Activated CD4-positive, CD25-positive, alpha-beta regulatory T cell treated with anti-CD3 and anti-CD28 coated beads, Interleukin-2, amount 50 U/mL, for 16 hours (primary cell): Measurements from ENCODE around the gene BCR.
"Not testable (repeated sequence)": the region's sequence is repeated elsewhere in the genome, so short reads cannot be mapped to it uniquely, and the experiment has no call there.

ENCODE experiments used
- DNase-seq: peaks from one replicate; pipeline ENCODE4 v3.0.0-alpha.2; 2020; ENCODE audit warnings: low read depth, low spot score

The BCR gene

DNA sequence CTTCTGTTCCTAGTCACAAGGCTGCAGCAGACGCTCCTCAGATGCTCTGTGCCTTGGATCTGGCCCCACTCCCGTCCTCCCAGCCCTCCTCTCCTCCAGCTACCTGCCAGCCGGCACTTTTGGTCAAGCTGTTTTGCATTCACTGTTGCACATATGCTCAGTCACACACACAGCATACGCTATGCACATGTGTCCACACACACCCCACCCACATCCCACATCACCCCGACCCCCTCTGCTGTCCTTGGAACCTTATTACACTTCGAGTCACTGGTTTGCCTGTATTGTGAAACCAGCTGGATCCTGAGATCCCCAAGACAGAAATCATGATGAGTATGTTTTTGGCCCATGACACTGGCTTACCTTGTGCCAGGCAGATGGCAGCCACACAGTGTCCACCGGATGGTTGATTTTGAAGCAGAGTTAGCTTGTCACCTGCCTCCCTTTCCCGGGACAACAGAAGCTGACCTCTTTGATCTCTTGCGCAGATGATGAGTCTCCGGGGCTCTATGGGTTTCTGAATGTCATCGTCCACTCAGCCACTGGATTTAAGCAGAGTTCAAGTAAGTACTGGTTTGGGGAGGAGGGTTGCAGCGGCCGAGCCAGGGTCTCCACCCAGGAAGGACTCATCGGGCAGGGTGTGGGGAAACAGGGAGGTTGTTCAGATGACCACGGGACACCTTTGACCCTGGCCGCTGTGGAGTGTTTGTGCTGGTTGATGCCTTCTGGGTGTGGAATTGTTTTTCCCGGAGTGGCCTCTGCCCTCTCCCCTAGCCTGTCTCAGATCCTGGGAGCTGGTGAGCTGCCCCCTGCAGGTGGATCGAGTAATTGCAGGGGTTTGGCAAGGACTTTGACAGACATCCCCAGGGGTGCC, 109.8 kb downstream of the BCR start:
- peak; percentile 23 for DNase-seq

DNA sequence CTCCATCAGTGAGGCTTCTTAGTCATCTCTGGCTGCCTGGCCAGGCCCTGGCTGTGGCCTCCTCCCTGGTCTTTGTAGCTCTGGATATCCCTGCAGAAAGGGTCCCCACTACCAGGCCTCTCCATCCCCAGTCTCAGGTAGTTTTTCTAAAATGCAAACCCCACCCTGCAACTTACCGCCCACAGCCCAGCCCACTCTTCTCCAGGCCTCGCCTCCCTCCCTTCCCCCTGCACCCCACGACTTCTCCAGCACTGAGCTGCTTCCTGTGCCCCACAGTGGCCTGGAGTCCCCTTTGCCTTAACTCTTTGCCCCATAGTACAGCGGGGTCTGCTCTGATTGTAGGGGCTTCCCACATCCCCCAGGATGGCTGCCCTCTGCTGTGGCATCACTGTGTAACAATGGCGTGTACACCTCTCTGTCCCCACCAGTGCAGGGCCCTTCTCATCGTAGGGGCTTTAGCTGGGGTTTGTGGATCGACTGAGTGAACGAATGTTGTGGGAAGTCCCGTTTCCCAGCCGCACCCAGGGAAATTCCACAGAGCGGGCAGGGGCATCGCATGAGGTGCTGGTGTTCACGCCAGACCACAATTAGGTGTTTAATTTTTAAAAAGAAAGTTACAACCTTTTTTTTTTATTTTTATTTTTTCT, 111.6 kb downstream of the BCR start:
- DNase-seq = no peak

DNA sequence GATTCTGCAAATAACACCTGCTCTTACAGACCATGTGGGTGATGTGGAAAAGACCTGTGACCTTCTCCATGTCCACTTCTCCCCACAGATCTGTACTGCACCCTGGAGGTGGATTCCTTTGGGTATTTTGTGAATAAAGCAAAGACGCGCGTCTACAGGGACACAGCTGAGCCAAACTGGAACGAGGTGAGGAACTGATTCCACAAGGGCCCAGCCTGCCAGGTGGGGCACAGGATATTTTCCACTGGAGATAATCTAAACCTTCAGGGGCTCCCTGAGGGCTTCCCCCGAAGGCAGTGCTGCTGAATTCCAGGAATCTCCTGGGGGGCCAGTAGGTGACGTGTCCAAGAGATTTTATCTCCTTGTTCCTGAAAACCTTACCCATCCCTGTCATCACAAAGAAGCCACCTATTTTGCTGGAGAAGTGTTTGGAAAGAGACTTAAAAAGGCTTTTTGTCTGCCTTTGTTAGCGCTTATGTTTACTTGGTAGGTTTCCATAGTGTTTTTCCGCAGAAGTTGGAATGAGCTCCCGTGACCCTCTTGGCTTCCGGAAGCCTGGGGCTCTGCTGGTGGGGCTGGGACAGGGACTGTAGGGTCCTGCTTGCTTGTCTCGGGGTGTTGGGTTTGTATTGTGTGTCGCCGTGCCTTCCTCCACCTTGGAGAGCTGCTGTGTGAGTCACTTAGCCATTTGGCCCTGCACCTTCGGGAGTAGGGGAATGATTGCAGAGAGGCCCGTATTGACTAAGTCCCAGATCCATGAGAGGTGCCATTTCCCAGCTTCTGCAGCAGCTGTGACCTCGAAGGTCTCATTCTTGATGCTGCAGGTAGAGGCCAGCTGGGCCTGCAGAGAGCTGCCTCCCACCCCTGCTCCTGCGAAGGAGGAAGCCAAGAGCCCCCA, 112.4 kb downstream of the BCR start:
- DNase-seq = no peak

DNA sequence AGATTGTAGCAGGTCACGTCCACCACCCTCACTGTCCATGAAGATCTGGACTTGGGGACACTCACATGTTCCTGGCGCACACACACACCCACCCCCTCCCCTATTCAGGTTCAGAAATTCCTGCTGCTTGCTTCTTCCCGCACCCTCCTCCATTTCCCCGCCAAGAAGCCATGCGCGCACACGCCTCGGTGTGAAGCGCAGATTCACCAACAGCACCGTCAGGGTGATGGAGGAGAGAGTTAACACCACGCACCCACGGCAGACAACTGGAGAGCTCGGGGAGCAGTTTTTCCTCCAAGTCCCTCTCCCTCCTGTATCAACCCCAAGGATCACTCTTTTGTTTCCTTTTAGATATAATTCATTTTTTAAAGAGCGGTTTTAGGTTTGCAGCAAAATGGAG, 113.4 kb downstream of the BCR start:
- DNase-seq = no peak

DNA sequence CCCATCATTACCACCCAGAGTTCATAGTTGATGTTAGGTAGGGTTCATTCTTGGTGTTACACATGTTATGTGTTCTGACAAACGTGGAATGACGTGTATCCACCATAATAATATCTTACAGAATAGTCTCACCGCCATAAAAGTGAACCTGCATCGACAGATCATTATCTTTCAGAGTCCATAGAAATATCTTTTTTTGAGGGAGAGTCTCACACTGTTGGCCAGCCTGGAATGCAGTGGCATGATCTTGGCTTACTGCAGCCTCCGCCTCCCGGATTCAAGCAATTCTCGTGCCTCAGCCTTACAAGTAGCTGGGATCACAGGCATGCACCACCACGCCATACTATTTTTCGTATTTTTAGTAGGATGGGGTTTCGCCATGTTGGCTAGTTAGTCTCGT, 113.9 kb downstream of the BCR start:
- no peak for DNase-seq

DNA sequence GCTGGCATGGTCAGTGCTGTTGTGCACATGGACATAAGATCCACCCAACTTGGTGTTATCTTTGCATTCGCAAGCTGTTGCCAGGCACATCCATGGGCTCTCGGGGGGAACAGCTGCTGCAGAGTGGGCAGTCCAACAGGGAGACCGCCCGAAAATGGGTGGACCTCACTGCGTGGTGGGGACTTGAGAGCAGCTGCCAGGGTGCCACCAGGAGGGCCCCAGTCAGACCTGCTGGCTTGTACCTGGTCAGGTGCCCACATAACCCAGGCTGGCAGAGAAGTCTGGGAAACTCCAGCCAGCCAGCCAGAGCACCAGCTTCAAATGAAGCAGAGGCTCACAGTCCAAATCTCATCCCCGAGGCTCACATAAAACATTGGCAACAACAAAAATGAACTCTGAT, 120.2 kb downstream of the BCR start:
- DNase-seq = no peak

DNA sequence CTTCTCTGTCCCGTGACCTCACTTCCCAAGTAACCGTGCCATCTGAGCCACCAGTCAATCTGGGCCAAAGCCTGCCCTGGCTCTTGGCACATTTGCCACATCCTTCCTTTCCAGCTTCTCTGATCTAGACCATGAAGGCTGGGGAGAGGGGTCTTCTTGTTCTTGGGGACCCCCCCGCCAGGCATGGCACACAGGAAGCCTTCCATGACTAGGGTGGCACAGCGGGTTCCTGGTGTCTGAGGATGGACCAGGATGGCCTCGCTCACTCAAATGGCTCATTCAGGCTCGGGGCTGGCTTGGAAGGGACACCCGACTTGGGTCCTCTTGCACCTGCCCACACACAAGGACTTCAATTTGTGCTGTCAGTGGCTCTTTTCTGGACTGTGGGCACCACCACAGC, 121.3 kb downstream of the BCR start:
- DNase-seq = no peak

DNA sequence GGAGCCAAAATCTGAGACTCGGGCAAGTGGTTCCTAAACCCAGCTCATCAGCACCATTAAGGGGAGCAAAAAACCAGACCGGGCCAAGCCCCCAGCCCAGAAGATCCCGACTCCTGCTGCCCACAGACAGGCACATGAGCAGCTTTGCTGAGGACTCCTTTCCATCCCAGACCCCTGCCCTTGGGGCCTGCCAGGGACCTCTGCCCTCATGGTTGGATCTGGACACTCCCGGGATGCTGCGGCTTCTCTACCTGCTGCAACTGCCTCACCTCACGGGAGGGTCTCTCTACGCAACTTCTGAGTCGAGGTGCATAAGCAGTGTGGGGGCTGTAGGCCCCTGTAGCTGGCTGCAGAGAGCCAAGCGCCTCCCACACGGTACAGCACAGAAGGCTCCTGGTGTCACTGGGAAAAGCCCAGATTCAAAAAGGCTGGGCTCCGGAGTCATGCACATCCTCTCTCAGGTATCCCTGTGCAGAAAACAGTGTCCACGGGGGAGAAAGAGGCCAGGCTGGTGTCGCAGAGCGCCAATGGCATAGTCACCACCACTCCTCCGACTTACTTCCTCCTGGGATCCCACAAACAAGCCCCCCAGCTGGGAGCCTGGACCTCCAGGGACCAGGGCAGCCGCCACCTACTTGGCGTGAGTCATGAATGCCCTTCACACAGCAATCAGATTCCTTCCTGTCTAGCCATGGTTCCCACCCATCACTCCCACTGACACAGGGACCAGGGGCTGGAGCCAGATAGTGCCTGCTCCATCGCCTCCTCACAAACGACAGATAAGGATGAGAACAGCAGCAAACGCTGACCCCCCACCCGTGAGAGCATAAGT, 122.1 kb downstream of the BCR start:
- DNase-seq = no peak

DNA sequence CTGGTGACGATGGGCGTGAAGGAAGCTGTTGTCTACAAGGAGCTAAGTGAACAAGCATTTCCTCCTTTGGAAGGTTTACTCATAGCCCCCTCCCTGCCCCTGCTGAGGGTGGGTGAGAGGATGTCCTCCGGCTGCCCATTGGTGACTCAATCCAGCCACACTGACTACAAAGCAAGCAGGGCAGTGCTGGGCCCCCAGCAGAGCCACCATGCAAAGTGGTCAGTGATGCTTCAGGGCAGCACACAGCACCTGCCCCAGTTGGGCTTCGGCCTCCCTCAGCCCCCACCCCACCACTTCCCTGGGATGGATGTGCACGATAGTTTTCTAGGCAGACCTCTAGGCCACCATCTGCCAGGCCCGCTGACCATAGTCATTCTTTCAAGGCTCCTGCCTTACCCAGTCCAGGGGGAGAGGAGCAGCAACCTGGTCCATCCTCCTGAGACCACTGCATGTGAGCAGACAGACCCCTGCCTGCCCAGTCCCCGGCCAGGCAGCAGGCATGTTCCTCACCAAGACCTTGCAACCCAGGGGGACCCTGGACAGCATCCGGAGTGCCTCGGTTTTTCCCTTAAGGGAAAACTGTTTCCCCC, 125.1 kb downstream of the BCR start:
- no peak for DNase-seq

DNA sequence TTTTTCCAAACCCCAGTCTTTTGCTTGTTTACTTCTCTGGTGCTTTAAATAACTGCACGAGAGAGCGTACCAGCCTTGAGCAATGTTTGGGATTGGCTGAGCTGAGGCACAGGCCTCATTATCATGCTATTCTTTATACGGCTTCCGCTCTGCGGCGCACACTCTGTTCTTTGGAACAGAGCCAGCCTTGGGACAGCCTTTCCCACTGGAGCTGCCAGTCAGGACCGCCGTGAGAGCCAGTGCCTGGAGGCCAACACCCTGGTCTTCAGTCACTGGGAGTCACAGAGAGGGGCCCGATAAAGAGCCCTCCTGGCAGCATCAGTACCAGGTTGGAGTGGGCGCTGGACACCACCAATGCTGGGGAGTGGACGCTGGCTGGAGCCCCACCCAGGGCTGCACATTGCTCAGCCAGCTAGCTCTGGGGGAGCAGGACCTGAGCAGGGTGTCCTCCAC, 125.6 kb downstream of the BCR start:
- no peak for DNase-seq

DNA sequence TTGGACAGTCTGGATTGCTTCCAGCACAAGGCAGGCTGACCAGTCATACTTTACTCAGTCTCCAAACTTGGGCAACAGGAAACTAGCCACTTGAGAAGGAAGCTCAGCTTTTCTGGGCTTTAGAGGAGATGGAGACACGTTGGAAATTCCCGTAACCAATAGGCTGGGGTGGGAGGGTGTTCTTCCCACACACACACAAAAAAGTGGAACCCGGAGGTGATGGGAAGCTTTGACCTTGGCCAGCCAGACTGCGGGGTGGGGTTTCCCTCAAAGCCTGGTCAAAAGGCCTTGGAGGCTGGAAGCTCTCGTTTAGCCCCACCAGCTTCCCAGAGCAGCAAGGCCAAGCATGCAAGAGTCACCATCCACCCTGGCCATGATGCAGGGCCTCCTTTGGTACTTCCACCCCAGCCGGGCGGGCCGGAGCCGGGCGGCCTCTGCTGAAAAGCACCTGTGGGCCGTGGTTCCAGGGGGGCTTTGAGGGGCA, 126.2 kb downstream of the BCR start:
- DNase-seq = no peak

DNA sequence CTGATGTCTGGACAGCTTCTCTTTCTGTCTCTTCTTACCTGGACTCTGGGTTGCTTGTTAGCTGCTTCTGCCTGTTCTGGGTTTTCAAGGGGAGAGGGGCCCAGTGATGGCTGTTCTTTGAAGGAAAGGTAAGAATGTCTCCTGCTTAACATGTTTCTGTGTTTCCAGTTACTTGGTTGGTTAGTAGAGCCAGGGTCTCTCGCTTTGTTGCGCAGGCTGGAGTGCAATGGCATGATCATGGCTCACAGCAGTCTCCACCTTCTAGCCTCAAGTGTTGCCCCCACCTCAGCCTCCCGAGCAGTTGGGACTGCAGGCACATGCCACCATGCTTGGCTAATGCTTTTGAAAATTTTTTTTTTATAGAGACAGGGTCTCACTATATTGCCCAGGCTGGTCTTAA, 126.6 kb downstream of the BCR start:
- DNase-seq = no peak

DNA sequence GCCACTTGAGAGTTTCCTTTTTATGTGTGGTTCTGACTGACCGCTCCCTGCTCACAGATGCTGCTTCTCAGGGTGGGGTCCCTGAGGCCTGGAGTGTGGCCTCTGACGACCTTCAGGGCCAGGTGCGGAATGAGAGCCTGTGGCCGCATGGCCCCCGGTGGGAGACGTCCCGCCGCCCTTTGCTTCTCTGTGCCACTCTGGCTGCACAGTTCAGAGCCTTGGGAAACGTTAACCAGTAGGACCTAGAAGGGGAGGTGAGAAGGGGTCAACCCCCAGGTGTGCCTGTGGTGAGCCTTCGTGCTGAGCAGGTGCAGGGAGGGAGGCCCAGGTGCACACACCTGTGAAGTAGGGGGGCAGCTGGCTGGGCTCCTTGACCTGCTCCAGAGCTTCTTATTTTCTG, 127.2 kb downstream of the BCR start:
- not testable (repeated sequence) for DNase-seq

DNA sequence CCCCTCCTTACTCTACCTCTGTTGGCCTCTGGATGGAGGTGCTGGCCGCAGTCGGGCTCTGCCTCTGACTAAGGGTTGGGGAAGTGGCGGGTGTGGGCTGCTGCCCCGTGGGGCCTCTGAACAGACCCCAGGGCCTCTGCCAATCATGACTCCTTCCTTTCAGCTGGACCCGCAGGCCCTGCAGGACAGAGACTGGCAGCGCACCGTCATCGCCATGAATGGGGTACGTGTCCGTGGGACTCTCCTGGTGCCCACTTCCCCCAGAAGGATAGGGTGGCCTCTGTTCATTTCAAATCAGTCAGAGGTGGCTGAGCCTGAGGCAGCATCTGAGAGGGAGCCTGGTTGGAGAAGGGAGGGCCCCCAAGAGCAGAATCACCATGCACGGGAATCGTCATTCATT, 129.0 kb downstream of the BCR start:
- not testable (repeated sequence) for DNase-seq

DNA sequence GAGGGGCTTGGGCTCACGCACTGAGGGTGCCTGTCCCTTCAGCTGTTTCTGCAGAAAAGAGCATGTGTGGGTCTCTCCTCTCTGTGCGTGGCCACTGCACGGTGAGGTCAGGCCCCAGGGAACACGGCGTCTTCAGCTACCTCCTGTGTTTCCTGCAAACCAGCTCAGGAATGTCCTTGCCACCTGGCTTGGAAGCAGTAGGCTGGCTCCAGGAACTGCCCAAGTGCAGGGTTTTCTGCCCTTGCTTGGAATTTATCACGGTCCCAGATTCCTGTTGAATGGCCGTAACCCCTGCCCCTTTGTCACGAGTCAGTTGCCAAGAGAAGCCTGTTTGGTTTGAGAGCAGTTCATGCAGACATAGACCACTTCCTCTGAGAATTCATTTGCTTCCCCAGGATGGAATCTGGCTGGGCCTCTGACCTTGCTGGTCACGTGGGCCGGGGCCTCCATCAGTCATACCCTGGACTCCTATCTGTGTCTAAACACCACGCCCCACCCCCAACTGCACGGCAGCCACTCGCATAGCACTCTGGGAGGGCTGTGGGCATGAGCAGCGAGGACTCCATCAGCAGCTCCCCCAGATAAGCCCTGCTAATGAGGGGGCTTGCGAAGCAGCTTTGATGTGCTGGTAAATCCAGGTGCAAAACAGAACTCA, 130.3 kb downstream of the BCR start:
- DNase-seq = not testable (repeated sequence)

DNA sequence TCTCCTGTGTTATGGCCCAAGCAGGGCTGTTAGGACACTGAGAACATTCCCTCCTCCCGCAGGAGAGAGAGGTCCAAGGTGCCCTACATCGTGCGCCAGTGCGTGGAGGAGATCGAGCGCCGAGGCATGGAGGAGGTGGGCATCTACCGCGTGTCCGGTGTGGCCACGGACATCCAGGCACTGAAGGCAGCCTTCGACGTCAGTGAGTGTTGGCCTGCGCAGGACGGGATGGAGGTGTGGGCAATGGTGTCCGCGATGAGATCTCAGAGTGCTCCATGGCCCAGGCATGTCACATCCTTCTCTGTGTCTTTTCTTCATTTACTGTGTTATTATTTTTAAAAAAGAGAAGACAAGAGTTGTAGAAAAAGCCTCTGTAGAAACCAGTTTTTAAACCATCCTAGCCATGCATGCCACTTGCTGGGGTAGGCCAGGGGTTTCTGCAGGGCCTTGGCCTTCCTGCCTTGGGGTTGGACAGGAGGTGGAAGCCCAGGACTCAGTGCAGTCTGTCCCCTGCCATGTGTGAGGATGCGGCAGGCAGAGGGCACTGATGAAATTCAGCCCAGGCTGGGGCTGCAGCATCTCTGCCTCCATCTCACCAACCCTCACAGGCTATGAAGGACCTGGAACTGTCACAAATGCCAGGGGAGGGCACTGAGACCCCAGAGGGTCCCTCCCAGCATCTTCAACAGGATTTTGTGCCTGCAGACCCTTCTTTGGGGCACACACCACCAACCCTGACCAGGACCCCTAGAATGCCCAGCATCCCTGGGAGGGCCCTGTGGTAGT, 131.5 kb downstream of the BCR start:
- DNase-seq = not testable (repeated sequence)

DNA sequence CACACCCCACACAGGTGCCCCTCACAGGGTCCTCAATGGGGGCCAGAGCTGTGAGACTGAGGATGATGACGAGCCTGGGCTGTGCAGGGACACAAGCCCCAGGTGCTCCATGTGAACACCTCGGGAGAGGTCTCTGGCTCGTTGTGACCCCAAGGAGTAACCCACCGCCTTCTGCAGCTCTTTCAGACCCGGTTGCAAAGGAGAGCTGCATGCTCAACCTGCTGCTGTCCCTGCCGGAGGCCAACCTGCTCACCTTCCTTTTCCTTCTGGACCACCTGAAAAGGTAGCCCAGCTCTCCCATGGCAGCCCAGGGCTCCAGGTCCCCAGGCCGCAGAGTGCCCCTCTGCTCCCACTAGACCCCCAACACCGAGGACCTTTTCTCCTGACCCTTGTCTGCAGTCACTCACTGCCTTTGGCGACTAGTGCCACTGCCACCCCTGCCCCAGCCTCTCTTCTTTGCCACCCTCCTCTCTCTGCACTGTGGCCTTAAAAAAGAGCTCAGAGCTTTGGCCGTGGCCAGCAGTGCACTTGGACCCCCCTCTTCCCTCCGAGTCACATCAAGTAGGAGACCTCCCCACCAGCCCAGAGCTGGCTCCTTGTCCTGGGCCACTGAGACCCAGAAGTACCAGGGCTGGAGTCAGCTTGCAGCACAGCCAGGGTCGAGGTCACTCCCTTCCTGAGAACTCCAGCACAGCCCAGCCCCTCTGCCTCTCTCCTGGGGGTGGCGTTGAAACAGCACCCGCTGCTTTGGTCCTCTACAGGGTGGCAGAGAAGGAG, 133.7 kb downstream of the BCR start:
- DNase-seq = no peak

DNA sequence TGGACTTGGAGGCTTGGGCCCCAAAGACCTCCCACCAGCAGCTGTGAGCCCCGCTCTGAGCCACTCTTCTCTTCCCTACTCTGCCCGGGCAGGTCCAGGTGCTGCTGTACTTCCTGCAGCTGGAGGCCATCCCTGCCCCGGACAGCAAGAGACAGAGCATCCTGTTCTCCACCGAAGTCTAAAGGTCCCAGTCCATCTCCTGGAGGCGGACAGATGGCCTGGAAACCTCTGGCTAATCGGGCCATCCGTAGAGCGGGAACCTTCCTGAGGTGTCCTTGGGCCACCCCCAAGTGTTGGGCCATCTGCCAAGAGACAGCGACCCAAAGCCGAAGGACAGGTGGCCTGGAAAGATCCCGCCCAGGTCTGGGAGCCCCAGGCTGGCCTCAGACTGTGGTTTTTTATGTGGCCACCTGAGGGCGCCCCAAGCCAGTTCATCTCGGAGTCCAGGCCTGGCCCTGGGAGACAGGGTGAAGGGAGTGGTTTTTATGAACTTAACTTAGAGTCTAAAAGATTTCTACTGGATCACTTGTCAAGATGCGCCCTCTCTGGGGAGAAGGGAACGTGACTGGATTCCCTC, 135.1 kb downstream of the BCR start:
- DNase-seq = no peak
